ENCODE data around the gene CCHCR1. TPM values are rescaled to one million over a fixed set of nuclear protein-coding genes. Genes with fewer than 3 reads are reported as not detected.

The CCHCR1 gene
- total RNA-seq, 1 experiment from 2014 or later: 45.5 TPM

GRCh38 chr6:31138982-31139381 lies 18.6 kb downstream of the CCHCR1 start, which contains the start of gene PSORS1C2:
Gene PSORS1C2, minus strand, starts transcription at chr6:31139066. Its CDS starts 40 bp downstream, at chr6:31139026.
- TF ChIP-seq CTCF (conservative IDR thresholded peaks at IDR 0.05): no peak
- no peak for DNase-seq
- Histone ChIP-seq H3K23me2 (ENCODE audit: insufficient read length, low read depth, low read length, poor library complexity, severe bottlenecking) (no peaks in the 10 kb centered on the region), H3K27me3 (ENCODE audit: insufficient read depth, low read length) (no peaks in the 10 kb centered on the region), H3K23ac (ENCODE audit: insufficient read length, low read depth, low read length) (no peak within 1 kb of the TSS), H2AFZ (ENCODE audit: low read length) (no peak within 1 kb of the TSS), H4K5ac (ENCODE audit: insufficient read length, low read depth, low read length) (no peak within 1 kb of the TSS), H4K20me1 (ENCODE audit: control insufficient read depth, insufficient read depth, insufficient read length) (no peaks in the 10 kb centered on the region), H2BK5ac (ENCODE audit: insufficient read length, low read length) (no peak within 1 kb of the TSS), H3K9ac (ENCODE audit: extremely low read depth, insufficient read length, low read length) (no peak within 1 kb of the TSS), H3K27ac (ENCODE audit: insufficient read length, low read depth, low read length) (no peak within 1 kb of the TSS), H3T11ph (ENCODE audit: low read length) (no peak within 1 kb of the TSS), H4K8ac (replicated peaks; ENCODE audit: insufficient read length, low read depth, low read length) (no peak within 1 kb of the TSS), H3K4me1 (ENCODE audit: insufficient read depth, low read length) (peaks cover 7% of the 10 kb centered on the region; the same call in 1 of the 2 replicates), H3K18ac (ENCODE audit: insufficient read length, low read depth, low read length) (peak within 1 kb of the TSS; percentile 15), H2BK120ac (ENCODE audit: low read depth, low read length, poor library complexity, severe bottlenecking) (no peak within 1 kb of the TSS), H3K14ac (ENCODE audit: insufficient read depth, low read length) (no peak within 1 kb of the TSS), H4K91ac (ENCODE audit: insufficient read length, low read depth, low read length) (no peak within 1 kb of the TSS), H3K79me2 (ENCODE audit: insufficient read depth, low read length) (no peaks in the 10 kb centered on the region), H2BK12ac (ENCODE audit: insufficient read length, low read depth, low read length) (no peak within 1 kb of the TSS), H2AK5ac (ENCODE audit: insufficient read length, low read length) (no peak within 1 kb of the TSS), H2BK20ac (ENCODE audit: low read depth, low read length, poor library complexity, severe bottlenecking) (no peak within 1 kb of the TSS), H3K56ac (ENCODE audit: insufficient read length, low read depth, low read length) (no peak within 1 kb of the TSS), H3K9me3 (ENCODE audit: control insufficient read depth, low read depth, low read length) (no peaks in the 10 kb centered on the region), H3K4me2 (ENCODE audit: insufficient read depth, insufficient read length, low read length) (no peak within 1 kb of the TSS), H3K4ac (ENCODE audit: low read depth, low read length) (no peak within 1 kb of the TSS), H3K79me1 (ENCODE audit: insufficient read depth, low read depth, low read length, poor library complexity, severe bottlenecking) (no peaks in the 10 kb centered on the region), H2BK15ac (ENCODE audit: low read depth, low read length) (no peak within 1 kb of the TSS)
- Mint-ChIP-seq H3K9me3 (no peaks in the 10 kb centered on the region; a peak in 1 of 5 replicates), H3K4me1 (peaks cover 43 to 49% of the 10 kb centered on the region in 2 experiments), H3K27ac (peak within 1 kb of the TSS; percentile 48 to 90 (median 53); a peak in 5 of 7 replicates), H3K27me3 (ENCODE audit: low read depth) (no peaks in the 10 kb centered on the region; the same call in none of the 2 replicates), H3K4me3 (peak within 1 kb of the TSS in 1 of 2 experiments; percentile 50; a peak in 3 of 5 replicates), H3K36me3 (ENCODE audit: insufficient read depth in 1 of 3, low read depth in 3 of 3) (peaks cover 7 to 18% (median 17%) of the 10 kb centered on the region in 3 experiments; a peak in 6 of 7 replicates)
- whole genome bisulfite sequencing (ENCODE audit: extremely low coverage, insufficient read length, low lambda C conversion rate): no CpG with 5 or more reads among the region's 4 CpGs
